Hematopoietic multipotent progenitor cell treated with erythropoietin and hydrocortisone succinate and interleukin-3 and kit ligand, for 17 days (in vitro differentiated cells): Measurements from ENCODE around the gene PRKCA.
"Not testable (repeated sequence)": the region's sequence is repeated elsewhere in the genome, so short reads cannot be mapped to it uniquely, and the experiment has no call there.

Experiments
- DNase-seq: peaks from one replicate; pipeline ENCODE4 v3.0.0-alpha.2; 2015; ENCODE audit warnings: low spot score

The PRKCA gene

DNA sequence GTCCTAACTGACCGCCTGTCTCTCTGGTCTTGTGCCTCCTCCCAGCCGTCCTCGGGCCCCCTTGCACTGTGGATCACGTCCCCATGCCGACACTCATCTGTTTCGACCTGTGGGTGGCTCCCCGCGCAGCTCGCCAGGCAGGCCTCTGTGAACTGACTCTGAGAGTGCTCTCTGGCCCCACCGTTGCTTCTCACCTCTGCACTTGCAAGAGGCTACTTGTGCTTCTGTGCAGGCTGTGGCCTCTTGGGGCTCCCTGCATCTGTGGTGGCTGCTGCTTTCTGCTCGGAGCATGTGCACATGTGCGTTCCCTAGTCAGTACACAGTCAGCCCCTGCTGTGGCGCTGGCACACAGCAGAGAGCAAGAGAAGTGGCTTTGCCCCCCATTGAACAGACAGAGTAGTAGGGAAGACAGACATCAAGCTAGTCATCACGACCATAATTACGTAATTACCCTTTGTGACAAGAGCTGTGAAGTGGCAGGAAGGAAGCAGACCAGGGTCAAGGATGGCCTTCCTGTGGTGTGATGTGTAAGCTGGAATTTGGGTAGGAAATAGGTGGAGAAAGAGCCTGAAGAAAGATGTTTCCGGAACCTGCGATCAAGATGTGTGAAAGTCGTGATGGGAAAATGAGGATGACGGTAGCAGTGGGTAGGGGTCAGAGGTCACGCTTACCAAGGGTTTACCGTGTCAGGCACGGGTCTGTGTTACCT, 276.5 kb downstream of the PRKCA start:
- no peak for DNase-seq

DNA sequence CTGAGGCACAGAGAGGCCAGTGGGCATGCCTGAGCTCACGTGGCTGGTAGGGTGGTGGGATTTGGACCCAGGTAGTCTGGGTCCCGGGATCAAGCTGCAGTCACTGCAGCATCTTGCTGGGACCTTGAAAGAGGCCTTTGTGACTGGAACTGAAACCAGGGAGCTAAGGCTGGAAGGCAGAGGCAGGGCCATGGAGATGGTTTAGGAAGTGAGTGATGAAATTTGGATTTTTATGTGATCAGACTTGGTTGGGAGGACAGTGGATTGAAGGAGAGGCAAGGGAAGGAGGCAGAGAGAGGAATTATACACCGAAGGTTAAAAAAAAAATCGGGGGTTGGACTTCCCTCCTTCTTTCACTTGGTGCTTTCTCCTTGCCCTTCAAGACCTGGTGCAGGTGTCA, 277.1 kb downstream of the PRKCA start:
- no peak for DNase-seq

DNA sequence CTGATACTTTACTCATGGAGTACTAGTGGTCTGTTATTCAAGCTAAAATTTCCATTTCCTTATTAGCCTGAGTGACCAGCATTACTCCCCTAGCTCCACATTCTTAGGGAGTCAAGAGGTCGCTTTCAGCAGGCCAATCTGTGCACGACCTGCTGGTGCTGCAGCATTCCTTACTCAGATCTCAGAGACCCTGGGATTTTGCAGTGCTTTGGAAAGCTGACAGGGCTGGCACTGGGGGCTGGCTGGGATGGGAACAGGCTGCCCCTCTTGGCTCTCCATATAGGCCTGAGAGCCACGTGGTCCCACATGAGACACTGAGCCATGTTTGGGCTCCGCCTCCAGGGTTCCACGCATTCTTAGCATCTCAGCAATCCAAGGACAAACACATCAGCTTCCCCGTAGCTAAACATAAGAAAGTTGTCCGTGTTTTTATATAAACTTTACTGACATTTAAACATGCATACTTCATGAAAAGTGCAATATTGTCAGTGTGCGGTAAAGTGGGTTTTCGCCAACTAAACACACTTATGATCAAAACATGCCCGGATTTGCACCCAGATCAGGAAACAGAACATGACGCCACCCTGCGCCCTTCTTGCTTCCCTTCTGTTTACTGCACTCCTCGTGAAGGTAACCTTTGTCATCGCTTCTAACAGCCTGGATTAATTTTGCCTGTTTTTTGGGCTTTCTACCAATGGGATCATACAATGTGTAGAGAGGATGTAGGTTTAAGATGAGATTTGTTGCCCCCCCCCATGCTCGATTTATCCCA, 278.0 kb downstream of the PRKCA start:
- DNase-seq = no peak

DNA sequence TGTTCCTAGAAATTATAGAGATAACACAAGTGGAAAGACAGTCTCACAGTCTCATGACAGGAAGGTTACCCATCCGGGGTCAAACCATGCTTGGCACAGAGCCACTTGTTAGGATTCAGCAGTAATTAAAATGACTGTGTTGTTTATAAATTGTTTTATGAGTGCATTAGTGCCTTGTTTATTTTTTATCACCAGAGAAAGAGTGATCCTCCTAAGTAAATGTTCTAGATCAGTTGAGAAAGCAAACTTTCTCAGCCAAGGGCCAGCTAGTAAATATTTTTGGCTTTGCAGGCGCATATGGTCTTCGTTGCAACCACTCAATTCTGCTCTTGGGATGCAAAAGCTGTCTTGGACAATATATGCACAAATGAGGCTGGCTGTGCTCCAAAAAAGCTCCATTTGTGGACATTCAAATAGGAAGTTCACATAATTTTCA, 278.6 kb downstream of the PRKCA start:
- DNase-seq = no peak

- no peak for DNase-seq
Observed at GRCh38 chr17:66582373-66583111, 280.1 kb downstream of the PRKCA start.

DNA sequence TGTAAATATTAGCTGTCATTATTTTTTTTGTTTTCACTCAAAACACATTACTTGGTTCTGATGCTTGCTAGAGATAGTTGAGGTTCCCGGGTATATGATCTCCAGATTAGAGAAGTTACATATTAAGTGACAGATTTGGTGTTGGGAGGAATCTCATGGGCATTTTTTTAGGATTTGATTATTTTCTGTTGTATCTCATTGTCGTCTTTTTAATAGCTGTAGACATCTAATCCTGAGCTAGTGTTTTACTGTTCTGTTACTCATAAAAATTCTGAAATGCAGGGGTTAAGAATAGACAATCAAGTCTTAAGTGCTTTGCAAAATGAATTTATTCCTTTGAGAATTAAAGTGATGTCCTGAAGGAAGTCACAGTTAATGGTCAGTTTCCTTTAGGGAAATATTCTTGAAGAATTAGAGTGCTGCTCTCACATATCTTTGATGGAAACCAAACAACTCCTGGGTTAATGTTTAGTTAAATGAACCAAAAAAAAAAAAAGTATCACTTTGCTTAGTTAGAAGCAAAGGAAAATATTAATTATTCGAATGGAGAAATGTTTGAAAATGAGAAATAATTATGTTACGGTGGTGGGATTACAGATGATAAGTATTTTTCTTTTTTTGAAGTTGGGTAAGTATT, 280.8 kb downstream of the PRKCA start:
- DNase-seq = no peak

DNA sequence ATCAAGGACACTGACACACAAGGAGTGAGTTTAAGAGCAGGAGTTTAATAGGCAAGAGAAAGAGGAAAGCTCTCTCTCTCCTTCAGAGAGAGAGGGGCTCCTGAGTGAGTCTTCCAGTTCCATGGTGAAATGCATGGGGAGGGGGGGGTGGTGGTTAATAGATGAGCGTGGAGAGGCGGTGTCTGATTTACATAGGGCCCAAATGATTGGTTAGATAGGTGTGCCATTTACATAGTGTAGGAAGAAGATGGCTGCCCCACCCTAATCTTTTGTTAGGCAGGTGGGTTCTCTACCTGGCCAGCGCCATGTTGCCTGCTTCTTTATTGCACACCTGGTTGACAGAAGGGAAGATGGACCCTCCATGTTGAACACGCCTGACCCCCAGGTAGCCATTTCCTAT, 282.5 kb downstream of the PRKCA start:
- DNase-seq = no peak

GRCh38 chr17:66585472-66585871, 283.1 kb downstream of the PRKCA start:
- no peak for DNase-seq

GRCh38 chr17:66589892-66590291, 287.5 kb downstream of the PRKCA start:
- no peak for DNase-seq

DNA sequence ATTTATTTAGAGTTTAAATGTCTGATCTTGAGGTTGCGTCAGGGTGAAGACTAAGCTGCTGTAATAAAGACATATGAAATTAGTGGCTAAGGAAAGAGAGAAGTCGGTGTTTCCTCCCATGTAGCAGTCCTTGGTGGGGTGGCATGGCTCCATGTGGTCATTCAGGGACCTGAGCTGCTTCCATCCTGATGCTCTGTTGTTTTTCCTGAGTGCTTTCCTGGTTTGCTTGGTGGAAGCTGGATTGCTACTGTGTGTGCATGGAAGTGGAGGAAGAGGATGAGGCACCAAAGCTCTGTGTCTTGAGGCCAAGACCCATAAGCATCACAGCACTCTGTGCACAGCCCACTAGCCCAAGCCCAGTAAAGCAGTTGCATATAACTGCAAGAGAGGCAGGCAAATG, 290.7 kb downstream of the PRKCA start:
- no peak for DNase-seq

DNA sequence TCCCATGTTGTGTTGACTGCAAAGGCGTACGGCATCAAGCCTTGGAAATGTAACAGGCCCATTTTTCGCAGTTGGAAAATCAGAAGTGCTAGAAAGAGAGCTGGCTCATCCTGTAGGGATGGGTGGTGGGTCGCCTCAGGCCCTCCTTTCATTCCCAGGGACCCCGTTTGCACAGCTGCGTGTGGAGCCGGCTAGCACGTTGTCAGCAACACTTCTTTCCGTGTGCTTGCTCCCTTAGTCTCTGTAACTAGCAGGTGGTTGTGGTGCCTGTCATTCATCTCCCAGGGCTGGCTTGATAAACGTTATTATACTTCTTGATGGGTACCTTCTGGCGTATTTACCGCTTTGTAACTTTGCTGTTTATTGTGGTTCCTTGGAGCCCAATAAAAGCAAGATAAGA, 293.5 kb downstream of the PRKCA start:
- DNase-seq = no peak

GRCh38 chr17:66602659-66603384, 300.4 kb downstream of the PRKCA start:
- no peak for DNase-seq

- no peak for DNase-seq
Observed at GRCh38 chr17:66604376-66604775, 302.0 kb downstream of the PRKCA start.

DNA sequence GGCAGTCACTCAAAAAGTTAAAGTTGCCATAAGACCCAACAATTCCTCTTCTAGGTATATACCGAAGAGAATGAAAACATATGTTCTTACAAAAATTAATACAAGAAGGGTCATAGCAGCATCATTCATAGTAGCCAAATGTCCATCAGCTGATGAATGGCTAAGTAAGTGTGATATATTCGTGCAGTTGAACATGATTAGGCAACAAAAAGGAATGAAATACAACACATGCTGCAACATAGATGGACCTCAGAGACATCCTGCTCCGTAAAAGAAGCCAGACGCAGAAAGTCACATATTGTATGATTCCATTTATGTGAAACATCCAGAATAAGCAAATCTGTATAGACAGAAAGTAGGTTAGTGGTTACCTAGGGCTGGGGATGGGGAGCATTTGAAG, 303.1 kb downstream of the PRKCA start:
- no peak for DNase-seq

DNA sequence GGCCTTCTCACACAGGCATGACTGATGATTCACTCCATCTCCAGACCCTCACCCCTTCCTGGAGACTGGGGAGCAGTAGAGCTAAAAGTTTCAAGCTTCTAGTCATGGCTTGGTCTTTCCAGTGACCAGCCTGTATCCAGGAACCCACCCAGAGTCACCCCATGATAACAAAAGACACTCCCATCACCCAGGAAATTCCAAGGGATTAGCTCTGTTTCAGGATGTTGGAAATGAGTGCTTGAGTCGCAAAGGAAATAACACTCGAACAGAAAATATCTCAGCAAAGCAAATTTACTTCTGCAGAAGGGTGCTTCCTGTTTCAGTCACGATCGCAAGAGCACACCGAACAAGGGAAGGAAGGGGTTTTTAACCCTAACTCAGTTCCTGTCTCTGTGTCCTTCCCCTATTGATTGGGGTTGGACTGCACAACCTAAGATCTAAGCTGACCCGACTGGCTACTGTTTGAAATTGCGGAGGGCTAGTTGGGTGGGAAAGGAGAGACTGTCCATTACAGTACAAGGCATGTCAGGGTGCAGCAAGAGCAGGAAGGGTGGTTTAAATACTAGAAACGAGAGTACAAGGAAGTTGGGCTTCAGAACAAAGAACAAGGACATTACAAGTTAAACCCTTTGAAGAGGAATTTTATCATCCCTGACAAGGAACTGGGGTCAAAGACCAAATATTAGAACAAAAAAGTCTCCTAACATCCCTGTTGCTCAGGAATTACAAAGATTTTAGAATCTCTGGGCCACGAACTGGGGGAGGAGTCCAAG, 308.1 kb downstream of the PRKCA start:
- no peak for DNase-seq

DNA sequence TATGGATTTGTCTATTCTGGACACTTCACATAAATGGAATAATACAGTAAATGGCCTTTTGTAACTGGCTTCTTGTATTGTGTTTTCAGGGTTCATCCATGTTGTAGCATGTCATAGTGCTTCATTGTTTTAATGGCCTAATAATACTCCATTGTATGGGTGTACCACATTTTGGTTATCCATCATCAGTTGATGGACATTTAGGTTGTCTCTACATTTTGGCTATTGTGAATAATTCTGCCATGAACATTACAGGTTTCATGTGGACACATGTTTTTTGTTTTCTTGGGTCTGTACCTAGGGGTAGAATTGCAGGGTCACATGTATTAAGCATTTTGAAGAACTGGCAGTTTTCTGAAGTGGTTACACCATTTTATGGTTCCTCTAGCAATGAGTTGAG, 309.0 kb downstream of the PRKCA start:
- DNase-seq = no peak

- no peak for DNase-seq
Observed at GRCh38 chr17:66612993-66613392, 310.6 kb downstream of the PRKCA start.

- DNase-seq = no peak
Observed at GRCh38 chr17:66614469-66614868, 312.1 kb downstream of the PRKCA start.

- no peak for DNase-seq
Observed at GRCh38 chr17:66619206-66619605, 316.8 kb downstream of the PRKCA start.

DNA sequence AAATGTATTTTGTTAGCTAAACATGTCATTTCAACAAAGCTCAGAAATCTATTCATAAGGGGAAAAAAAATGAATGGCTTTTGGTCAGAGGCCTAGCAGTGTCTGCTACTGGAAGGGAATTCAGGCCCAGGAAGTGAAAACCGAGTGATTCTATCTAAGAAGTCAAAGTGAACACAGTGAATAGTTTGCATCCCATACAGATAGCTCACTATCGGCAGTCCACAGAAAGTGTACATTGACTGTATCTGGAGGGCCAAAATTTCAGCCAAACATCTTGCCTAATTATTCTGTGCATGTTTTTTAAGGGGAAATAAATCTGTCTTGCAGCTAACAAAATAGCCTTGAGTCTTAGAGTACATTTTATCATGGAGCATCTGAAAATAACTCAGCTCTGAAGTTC, 318.1 kb downstream of the PRKCA start:
- DNase-seq = no peak

GRCh38 chr17:66624630-66625029, 322.2 kb downstream of the PRKCA start:
- DNase-seq = not testable (repeated sequence)
